Measurements from ENCODE around the gene PAQR4.

PAQR4 gene

GRCh38 chr16:3003582-3004270 is 34.6 kb downstream of the PAQR4 start:
- DNase-seq, result peak; percentile 75 to 99 (median 98)

GRCh38 chr16:3004319-3004718 is 35.2 kb downstream of the PAQR4 start:
- DNase-seq, result peak in 2 of 58 donors; percentile 14 to 30

GRCh38 chr16:3004781-3005284 is 35.7 kb downstream of the PAQR4 start:
- no peak for DNase-seq

DNA sequence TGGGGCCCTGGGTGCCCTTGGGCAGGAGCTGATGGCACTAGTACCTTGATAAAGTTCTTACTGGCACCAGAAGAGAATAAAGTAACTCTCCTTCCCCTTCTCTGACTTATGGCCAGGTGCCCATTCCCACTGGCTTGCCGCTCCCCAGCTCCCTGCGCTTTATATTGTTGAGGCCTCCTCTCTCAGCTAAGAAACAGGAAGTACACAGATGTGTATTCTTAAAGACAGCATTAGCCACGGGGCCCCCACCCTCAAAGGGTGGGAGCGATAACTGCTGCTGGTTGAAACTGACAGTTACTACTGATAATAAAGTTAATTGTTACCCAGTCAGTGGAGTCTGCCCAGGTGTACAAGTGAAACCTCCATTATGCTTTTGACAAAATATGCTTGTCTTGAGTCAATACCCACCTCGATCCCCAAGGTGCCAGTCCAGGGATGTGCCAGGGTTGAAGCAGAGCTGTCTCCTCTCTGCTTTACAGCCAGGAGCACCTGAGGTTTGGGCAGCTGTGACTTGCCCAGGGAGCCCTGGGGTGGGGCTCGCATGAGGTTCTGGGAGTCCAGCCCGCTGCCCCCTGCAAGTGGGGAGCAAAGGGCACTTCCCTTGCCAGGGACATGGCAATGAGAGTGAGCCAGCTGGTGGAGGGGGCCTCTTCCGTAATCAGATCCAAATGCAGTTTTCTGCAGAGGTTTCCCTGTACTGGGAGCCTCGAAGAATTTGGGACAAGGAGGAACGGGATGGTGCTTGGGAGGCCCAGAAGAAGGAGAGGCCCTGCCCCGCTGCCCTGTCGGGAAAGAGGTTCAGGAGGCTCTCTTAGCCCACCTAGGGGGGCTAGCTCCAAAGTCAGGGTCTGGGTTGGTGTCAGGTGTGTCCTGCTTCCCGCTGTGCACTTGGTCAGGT is 38.2 kb downstream of the PAQR4 start:
- no peak for DNase-seq

DNA sequence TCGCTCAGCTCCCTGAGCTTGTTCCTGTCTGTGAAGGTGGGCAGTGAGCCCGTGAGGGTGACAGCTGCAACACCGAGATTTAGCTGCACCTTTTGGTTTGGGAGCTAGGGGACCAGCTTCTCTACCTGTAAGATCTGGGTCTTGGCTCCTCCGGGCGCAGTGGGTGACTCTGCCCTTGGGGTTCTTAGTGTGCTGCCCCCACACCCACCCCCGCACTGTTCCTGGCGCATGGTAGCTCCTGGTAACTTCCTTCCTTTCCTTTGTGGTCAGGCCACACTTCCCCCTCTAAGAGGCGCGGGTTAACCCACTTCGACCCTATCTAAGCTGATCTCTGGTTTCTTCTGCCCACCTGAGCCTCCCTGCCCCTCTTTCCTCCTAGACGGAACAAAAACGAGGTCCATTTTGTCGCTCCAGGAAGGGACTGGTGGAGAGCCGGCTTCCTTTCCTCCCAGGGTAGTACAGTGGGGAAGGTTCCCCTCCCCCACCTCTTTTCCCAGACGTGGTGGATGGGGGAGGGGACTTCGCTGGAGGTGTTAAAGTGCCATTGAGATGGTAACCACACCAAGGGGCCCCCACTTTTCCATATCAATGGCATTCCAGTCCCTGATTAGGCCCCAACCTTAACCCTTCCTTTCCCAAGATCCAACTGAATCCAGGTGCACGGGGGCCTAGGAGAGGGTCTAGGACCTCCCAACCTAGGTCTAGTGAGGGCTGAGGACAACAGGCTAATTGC is 39.0 kb downstream of the PAQR4 start:
- DNase-seq, result peak in 3 of 58 donors; percentile 6 to 20 (median 12)

- DNase-seq, result no peak
Measured at GRCh38 chr16:3008690-3009037, 39.5 kb downstream of the PAQR4 start.

DNA sequence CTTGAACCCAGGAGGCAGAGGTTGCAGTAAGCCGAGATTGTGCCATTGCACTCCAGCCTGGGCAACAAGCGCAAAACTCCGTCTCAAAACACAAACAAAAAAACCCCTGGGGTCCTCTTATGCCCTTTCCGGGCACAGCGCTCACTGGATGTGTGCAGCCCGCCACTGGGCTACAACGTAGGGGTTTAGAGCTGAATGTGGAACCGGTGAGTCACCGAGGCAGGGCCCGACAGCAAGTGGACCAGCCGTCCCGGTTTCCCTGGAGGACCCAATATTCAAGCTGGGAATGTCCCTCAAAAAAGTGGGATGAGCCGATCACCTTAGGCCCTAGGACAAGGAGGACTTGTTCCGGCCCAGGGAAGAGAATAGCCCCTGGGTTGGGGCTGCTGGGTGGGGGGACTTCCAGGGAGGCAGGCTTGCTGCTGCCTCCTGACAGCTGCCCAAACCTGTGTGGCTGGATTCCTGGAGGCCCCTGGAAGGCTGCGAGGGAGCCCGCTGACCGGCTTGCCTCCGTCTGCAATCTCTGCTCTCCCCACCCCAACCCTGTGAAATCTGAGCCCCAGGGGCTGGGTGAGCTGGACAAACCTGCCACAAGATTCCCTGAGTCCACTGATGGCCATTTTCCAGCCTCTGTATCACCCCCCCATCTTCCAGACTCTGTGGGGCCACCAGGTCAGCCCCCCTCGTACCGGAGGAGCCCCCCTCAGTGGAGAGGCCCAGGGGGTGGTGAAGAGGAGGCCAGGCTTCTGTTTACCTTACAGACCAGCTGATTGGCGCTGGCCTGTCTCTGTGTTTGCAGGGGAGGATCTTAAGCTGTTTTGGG is 40.6 kb downstream of the PAQR4 start:
- no peak for DNase-seq

DNA sequence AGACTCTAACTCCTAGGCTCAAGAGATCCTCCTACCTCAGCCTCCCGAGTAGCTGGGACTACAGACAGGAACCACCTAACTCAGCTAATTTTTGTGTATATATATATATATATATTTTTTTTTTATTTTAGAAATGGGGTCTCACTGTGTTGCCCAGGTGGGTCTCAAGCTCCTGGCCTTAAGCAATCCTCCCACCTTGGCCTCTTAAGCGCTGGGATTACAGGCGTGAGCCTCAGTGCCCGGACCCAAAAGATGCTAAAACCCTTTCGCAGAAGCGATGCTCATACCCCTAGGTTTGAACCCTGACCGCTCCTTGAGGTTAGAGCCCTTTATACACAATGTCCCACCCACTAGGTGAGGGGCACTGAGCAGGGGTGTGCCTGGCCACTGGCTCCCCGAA is 41.4 kb downstream of the PAQR4 start:
- no peak for DNase-seq

DNA sequence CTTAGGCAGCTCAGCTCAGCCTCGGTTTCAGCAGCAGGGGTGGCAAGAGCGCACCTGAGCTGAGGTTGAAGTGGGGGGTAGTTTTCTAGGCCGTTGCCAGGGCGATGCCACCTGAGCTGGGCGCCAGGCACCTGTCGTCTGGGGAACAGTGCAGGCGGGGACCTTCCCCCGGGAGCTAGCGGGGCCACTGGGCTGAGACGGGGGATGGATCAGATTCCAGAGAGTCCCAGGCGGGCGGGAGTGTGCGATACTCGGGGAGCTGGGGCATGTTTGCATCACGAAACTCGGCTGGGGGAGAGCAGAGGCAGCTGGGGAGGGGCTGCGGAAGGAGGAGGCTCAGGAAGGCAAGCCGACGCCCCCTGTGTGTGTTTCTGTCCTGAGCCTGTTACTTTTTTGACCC is 43.1 kb downstream of the PAQR4 start:
- DNase-seq, result peak in 1 of 58 donors; percentile 26

- no peak for DNase-seq
Measured at GRCh38 chr16:3012828-3013420, 43.8 kb downstream of the PAQR4 start, which contains the start of gene CLDN9. TSS of gene CLDN9 (plus strand) at chr16:3012923. CDS start at chr16:3013363, 440 bp downstream.

- DNase-seq, result no peak
Measured at GRCh38 chr16:3013491-3013951, 44.4 kb downstream of the PAQR4 start.

GRCh38 chr16:3013998-3014690 is 45.0 kb downstream of the PAQR4 start:
- DNase-seq, result no peak

GRCh38 chr16:3014971-3015370 is 45.8 kb downstream of the PAQR4 start:
- DNase-seq, result no peak

DNA sequence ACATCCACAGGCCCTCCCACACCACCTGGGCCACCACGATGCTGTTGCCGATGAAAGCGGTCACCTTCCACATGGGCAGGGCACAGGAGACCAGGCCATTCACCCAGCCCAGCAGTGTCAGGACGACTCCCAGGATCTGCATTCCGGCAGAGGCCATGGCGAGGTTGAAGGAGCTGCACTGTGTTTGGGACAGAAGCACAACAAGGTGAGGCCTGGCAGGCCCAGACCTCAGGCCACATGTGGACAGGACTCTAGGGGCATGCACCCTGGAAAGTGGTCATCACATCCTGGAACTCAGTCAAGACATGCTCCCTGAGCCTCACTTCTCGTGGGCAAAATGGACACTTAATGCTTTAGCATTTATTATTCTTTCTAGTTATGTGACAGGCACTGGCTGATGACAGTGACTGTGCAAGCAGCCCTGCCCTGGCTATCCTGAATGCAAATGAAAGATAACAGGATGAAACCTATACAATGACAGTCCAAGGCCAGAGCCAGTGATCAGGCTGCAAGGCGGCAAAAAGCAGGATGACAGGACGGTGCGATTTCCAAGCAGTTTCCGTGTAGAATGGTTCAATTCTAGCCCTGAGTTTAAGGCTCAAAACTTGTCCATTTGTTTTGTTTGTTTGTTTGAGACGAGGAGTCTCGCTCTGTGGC is 46.8 kb downstream of the PAQR4 start:
- DNase-seq, result no peak

DNA sequence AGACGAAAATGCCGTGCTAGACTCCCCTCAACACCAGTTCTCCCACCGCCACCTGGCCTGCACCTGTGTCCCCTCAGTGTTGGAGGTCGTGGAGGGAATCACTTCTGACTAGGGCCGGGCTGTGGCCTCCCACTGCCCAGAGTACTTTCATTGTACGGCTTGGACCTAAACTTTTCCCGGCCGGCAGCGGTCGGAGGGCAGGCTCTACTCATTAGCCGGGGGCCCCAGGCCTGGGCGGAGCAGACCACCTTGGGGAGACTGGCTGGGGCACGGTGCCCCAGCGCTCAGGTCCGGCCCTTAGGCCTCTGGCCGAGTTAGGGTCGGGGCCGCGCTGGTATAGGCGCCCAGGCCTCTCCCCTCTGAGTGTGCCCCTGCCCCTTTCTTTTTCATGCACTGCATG is 48.2 kb downstream of the PAQR4 start:
- no peak for DNase-seq

DNA sequence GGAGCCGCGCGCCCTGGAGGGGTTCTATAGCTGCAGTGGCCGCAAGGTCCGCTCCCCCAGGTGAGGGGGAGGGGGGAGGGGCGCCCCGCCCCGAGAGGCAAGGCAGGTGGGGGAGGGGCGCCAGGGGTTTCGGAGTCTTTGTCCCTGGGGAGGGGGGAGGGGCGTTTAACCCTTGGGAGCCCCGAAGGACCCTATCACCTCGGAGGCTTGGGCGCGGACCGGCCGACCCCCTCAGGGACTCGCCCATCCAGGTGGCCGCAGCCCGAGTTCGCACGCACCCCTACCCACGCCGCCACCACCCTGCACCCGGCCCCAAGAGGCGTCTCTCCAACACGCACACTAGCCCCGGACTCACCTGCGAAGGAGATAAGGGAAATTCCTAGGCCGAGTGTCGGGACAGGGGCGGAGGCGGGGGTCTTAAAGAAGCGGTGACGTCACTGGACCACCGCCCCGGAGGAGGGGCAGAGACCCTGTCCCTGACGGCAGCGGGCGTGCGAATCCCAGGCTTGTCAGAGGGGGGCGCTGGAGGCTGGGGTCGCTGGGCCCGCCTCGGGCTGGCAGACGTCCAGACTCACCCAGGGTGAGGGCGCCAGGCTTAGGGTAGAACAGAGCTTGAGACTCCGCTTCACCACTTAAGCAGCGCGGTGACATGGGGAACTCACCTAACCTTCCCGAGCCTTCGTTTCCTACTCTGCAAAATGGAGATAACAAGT is 48.8 kb downstream of the PAQR4 start, which contains the start of gene CLDN6:
CLDN6 (minus strand) TSS at position 390 of the 713 bp plus-strand sequence. CDS start 2,162 bp downstream, outside the sequence.
- DNase-seq, result peak in 1 of 58 donors; percentile 16

- no peak for DNase-seq
Measured at GRCh38 chr16:3019594-3020246, 50.6 kb downstream of the PAQR4 start.

DNA sequence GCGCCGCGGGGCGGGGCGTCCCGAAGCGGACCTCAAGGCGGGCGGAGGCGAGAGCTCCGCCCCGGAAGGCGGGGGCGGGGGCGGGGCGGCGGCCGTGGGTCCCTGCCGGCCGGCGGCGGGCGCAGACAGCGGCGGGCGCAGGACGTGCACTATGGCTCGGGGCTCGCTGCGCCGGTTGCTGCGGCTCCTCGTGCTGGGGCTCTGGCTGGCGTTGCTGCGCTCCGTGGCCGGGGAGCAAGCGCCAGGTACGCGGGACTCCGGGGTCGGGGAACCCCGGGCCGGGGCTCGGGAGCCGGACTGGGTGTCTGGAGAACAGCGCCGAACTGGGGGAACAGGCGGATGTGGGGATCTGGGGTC is 51.1 kb downstream of the PAQR4 start, which contains the start of gene TNFRSF12A:
TNFRSF12A (plus strand) TSS at position 122 of the 357 bp plus-strand sequence; CDS start at position 152, 30 bp downstream.
- DNase-seq, result peak in 32 of 58 donors; percentile 6 to 59 (median 26)
